SK-N-DZ (cell line): ENCODE measurements around the gene NTNG1.

Experiments used
- DNase-seq: peaks from one replicate; pipeline ENCODE4 v3.0.0-alpha.2; 2015; ENCODE audit warnings: low spot score

The NTNG1 gene

DNA sequence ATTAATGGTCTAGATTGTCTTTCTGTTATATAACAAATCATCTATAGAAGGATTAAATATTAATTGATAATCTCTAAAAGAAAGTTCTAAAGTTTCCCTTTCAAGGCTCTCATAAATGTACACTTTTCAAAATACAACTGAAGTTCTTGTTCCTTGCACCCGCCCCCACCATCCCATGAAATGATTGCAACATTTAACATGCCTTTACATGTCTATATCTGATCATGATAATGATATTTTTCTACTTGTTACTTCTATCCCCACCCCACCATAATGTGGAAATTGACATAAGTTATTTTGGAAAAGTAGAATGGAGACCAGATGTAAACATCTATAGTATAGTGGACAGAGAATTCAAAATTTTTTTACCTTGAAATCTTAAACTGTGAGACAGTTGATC is 186.6 kb downstream of the NTNG1 start:
- no peak for DNase-seq

DNA sequence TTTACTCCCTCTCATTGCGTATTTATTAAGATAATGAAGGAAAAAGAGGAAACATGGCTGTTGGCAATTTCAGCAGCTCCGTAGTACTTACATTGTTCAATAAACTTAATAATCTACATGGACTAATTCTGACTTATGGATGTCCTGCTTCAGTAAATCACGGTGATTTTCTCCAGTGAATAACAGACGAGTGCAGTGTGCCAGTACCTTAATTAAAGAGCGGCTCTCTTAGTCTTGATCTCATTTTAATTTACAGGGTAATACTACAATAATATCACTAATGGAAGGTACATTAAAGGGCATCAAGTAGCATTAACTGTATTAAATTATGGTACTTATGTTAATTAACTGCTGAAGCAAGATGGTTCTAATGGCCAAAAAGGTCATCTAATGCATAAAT is 187.2 kb downstream of the NTNG1 start:
- no peak for DNase-seq

DNA sequence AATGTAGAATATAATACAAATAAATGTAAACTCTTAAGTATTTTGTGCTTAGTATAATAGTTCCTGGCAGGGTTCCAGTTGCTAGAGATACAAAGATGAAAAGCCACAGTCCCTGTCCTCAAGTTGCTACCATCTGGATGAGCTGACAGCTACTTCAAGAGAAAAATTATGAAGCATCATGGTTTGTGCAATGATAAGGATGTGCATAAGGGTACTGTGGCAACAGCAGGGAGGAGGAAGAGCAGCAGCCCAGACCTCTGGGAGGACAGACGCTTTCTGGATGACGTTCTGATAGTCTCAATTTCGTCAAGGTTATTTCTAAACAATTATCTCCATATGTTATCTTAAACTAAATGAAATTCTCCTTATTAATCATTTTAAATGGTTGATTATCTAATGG is 198.9 kb downstream of the NTNG1 start:
- DNase-seq, result peak; percentile 34

- DNase-seq, result no peak
These were observed 201.5 kb downstream of the NTNG1 start for GRCh38 chr1:107342316-107342715.

DNA sequence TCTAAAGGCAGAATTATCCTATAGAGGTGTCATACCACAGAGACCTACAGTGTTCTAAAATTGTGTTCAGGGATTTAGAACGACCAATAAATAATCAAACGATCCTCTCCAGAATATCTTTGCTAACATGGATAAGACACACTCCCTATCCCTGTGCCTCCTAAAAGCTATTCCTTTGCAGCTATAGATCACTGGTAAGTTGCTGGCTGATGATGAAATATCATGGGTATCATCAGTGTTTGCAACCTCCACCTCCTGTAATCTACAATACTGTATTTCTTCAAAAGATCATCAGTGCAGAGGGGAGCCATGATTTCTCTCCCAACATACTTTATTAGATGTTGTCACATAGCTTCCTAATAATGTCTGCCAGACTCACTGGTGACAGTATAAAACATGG is 201.9 kb downstream of the NTNG1 start:
- DNase-seq, result no peak

GRCh38 chr1:107343601-107344000 is 202.8 kb downstream of the NTNG1 start:
- no peak for DNase-seq

- DNase-seq, result no peak
These were observed 203.5 kb downstream of the NTNG1 start for GRCh38 chr1:107344268-107344760.

DNA sequence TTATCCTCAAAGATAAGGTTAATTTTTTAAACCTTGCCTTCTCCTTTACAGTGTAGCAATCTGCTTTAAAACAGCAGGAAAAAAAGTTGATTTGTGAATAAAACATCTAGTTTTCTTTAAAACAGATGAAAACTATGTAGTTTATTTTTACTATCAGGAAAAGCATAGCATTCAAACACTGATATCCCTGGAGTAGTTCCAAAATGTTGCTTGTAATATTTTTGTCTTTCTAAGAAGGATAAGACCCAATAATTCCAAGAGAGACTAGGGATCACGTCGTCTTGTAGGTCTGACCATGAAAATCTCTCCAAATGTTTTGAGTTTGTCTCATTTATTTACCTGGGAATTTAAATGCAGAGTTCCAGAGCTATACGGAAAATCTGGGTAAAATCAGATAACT is 204.0 kb downstream of the NTNG1 start:
- DNase-seq, result no peak

- no peak for DNase-seq
These were observed 212.0 kb downstream of the NTNG1 start for GRCh38 chr1:107352850-107353249.

DNA sequence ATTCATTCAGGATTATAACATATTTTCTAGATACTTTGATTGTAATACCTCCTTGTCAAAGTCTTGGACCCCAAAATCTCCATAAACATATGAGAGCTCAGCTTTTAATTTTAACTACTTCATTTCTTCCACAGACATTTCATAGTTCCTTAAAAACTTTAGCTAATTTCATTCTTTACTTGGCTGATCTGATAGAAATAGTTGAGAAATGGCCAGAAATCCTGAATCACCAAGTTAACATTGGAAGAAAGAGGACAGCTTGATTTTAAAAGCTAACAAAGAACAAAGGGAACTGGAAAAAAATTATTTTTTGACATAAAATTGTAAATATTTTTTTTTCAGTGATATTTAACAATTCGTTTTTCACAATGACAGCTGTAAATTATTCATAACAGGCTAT is 216.5 kb downstream of the NTNG1 start:
- no peak for DNase-seq

GRCh38 chr1:107358619-107359327 is 217.9 kb downstream of the NTNG1 start:
- DNase-seq, result no peak

DNA sequence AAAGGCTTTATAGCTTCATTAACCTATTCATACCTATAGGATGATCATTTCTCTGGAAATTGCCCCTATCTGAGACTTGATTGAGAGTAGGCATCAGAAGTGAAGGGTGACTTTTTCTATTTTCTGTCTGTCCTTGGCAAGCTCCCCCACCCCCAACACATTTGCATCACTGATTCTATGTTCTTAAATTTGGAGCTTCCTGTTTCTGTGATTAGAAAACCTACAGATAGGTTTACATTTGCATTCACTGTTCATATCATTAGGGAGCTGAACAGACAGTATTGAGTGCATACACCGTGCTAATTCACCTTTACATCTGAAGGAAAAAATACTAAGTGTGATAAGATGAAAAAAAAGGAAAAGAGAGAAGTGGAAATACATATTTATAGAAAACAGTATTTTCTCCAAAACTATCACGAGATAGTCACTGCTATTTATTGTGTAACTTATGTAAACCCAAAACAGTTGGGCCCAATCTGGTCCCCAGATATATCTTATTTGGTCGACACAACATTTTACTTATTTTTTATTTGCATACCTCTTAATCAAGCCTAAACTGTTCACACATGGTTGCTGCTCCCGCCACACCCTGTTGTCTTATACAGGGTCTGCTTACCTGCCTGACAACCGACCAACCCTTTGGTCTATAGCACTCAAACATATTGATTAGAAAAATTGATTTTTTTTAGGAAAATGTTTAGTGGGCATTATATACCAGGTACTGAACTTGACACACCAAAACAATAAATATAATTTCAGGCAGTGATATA is 218.8 kb downstream of the NTNG1 start:
- DNase-seq, result no peak

DNA sequence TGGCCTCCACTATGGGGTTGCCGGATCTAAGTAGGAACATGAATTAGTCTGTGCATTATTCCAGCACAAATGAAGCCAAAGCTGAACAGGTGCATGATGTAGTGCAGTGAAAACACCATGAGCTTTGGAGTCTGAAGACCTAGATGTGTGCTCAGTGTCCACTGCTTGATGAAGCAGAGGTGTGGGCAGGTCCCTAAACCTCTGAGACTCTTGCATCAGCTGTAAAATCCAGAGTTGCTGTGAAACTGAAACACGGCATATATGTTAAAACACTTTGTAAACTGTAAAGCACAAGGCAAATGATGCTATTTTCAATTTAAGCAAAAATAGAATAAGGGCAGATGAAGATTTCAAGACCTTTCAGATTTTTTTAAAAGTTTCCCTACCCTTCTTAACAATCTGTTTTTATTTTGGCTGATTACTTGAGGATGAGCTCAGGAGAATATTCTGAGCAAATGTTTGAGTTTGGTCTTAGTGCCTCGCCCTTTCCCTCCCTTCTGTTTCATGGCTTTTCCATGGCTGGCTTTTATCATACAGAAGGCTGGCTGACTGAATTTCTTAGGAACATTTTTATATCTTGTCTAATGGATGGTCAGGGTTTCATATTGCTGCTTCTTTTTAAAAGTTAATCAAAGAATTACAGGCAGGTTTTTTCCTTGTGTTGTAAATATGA is 221.8 kb downstream of the NTNG1 start:
- no peak for DNase-seq

DNA sequence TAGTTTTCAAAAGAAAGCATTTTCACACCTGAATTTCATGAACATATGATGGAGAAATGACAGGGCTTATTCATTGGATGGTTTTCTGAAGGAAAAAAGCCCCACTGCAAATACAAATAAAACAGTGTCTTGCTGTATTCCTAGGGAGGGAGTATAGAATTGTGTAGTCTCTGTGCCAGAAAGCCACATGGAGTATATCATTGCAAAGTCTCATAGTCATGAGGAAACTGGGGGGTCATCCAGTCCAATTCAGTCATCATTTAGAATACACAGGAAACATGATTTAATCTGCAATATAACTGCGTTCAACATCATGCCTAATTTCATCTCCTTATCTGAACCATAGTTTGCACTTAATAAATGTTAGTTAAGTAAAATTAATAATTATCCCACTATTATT is 222.3 kb downstream of the NTNG1 start:
- DNase-seq, result no peak

GRCh38 chr1:107365527-107366240 is 224.8 kb downstream of the NTNG1 start:
- peak; percentile 81 for DNase-seq

- DNase-seq, result no peak
These were observed 237.6 kb downstream of the NTNG1 start for GRCh38 chr1:107378426-107378825.

DNA sequence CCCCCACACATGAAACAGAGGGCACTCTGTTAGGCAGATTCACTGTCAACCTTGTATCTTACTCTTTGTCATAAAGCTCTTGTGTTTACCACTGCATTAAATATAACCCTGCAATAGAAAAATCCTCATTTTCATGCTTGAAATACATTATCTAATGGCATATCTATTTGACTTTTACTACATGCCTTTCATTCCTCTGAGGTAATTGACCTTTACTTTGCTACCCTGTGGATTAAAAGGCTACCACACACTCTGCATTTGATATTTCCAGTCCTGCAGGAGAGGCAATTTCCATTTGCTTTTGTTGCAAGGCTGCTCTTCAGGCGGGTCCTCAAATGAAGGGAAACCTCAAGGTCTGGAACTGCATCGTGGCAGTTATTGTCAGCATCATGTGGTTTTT is 238.0 kb downstream of the NTNG1 start:
- DNase-seq, result no peak

DNA sequence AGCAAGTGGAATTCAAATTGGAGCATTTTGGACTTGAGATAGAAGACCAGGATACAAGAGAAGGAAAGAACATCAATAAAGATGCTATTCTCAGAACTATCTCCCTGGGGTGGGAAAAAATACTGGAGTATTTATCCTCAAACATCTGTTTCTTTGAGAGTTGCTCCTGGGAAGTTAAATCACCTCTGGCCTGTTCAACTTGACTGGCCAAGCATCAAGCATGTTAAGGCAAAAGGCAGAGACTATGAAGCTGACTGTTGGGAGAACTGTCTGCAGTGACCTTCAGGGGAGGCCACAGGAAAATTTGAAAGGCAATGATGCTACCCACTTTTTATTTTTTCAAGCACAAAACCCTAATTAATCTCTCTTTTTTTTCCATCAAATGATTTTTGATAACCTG is 239.0 kb downstream of the NTNG1 start:
- DNase-seq, result no peak

- no peak for DNase-seq
These were observed 248.9 kb downstream of the NTNG1 start for GRCh38 chr1:107389410-107390396.

- DNase-seq, result no peak
These were observed 253.5 kb downstream of the NTNG1 start for GRCh38 chr1:107394301-107394700.

DNA sequence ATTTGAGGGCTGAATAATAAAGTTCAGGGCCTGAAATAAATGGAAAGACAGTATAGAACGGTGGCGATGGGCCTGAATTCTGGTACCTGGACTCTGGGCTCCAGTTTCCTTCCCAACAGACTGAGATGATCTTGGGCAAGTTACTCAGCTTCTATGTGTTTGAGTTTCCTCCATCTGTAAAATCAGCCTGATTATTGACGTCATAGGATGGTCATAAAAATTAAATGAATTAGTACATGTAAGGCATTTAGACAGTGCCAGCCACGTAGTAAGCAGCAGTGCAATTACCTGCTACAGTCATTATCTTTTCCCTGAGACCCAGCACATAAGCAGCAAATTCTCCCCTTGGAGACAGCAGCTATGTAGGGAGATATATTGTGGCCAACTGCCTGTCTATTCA is 260.9 kb downstream of the NTNG1 start:
- no peak for DNase-seq
